DOHH2 (cell line): ENCODE measurements around the gene EPHB1.

Experiments
- H3F3A ChIP-seq: fragments of 200-600 bp; sonication (generic), shearing (Covaris generic); 2 replicates; pipeline ENCODE4 v1.6.0; 2016; ENCODE audit warnings: antibody characterized with exemption, mild to moderate bottlenecking; ENCODE audit not compliant: control insufficient read depth, insufficient read depth
- H3K27ac ChIP-seq: fragments of 200-600 bp; sonication (generic); 2 replicates; pipeline ENCODE4 v1.5.1; 2014; ENCODE audit warnings: low read depth, mild to moderate bottlenecking, low read length, moderate library complexity
- H3K27me3 ChIP-seq: fragments of 200-600 bp; sonication (generic); 2 replicates; pipeline ENCODE4 v1.6.1; 2014; ENCODE audit warnings: mild to moderate bottlenecking, low read length, mixed read lengths; ENCODE audit not compliant: control insufficient read depth
- H3K36me3 ChIP-seq: fragments of 200-600 bp; sonication (generic); 2 replicates; pipeline ENCODE4 v1.6.1; 2014; ENCODE audit warnings: mild to moderate bottlenecking, low read length, moderate library complexity, mixed read lengths; ENCODE audit not compliant: control insufficient read depth
- H3K4me1 ChIP-seq: fragments of 200-600 bp; sonication (generic); 2 replicates; pipeline ENCODE4 v1.6.1; 2014; ENCODE audit warnings: mild to moderate bottlenecking, low read length, mixed read lengths; ENCODE audit not compliant: control insufficient read depth
- H3K4me2 ChIP-seq: fragments of 200-600 bp; sonication (generic); 2 replicates; pipeline ENCODE4 v1.6.0; 2014; ENCODE audit warnings: mild to moderate bottlenecking, low read length, moderate library complexity
- H3K4me3 ChIP-seq: fragments of 200-600 bp; sonication (generic); 2 replicates; pipeline ENCODE4 v1.5.1; 2014; ENCODE audit warnings: mild to moderate bottlenecking, low read length, mixed read lengths
- H3K79me2 ChIP-seq: fragments of 200-600 bp; sonication (generic); 2 replicates; pipeline ENCODE4 v1.6.1; 2014; ENCODE audit warnings: mild to moderate bottlenecking, low read length, mixed read lengths; ENCODE audit not compliant: control insufficient read depth
- H3K9me2 ChIP-seq: fragments of 200-600 bp; sonication (generic); replicated peaks from 2 replicates; pipeline ENCODE4 v1.6.1; 2014; ENCODE audit warnings: mild to moderate bottlenecking, low read length, mixed read lengths; ENCODE audit not compliant: control insufficient read depth
- H3K9me3 ChIP-seq: fragments of 200-600 bp; sonication (generic); 2 replicates; pipeline ENCODE4 v1.6.1; 2014; ENCODE audit warnings: antibody characterized with exemption, low read length, mixed read lengths; ENCODE audit not compliant: control insufficient read depth, insufficient read depth
- H4K20me1 ChIP-seq: fragments of 200-600 bp; sonication (generic); 2 replicates; pipeline ENCODE4 v1.6.0; 2014; ENCODE audit warnings: low read depth, mild to moderate bottlenecking, antibody characterized with exemption, low read length, moderate library complexity; ENCODE audit not compliant: control insufficient read depth, insufficient read depth
- EZH2phosphoT487 ChIP-seq: fragments of 200-600 bp; sonication (generic); IDR thresholded peaks from 2 replicates; pipeline ENCODE4 v1.6.1; 2017; ENCODE audit warnings: borderline replicate concordance, mild to moderate bottlenecking, antibody characterized with exemption, low read length, moderate library complexity, mixed read lengths
- TF ChIP-seq, protein P1 (sequence below): fragments of 200-600 bp; sonication (generic); IDR thresholded peaks from one replicate; pipeline ENCODE4 v1.5.1; 2014; ENCODE audit warnings: antibody characterized with exemption, mild to moderate bottlenecking, low read depth, low read length; ENCODE audit not compliant: poor library complexity, severe bottlenecking

The EPHB1 gene

DNA sequence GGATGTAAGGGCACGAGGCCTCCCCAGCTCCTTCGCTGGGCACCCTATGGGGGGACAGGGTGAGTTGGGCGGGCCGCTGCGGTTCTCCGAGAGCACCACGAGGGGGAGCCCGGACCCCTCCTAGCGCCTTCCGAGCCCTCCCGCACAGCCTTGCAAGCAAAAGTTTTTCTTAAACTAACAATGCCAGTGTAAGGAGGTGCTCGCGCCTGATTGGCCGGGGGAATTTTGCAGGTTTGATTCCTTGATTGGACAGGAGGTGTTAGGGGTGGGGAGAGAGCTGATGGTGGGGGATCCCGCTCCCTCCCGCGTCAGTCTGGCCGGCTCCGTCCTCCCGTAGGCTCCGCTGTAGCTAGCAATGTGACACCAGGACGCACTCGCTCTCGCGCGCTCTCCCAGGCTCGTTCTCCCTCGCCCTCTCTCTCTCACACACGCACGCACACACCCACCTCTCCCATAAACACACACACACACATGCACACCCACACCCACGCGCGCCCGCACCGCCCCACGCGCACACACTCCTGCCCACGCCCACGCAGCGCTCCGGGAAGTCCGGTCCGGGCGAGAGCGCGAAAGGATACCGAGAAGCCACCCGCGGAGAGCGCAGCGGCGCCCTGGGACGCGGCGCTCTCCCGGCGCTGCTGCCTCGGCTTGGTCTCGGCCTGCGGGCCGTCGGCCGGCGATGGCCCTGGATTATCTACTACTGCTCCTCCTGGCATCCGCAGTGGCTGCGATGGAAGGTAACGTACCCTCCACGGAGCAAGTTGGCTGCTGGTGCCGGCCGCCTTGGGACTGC, at the start of gene EPHB1:
Gene EPHB1 (plus strand): TSS at position 311 of the 796 bp plus-strand sequence.
- Histone ChIP-seq H3F3A (no peaks in the 10 kb centered on the region), H4K20me1 (no peaks in the 10 kb centered on the region), H3K4me1 (no peaks in the 10 kb centered on the region; the same call in 1 of the 2 replicates), H3K36me3 (no peaks in the 10 kb centered on the region), H3K9me2 (no peaks in the 10 kb centered on the region), H3K79me2 (no peaks in the 10 kb centered on the region), H3K4me3 (peak within 1 kb of the TSS; percentile 43), H3K4me2 (peak within 1 kb of the TSS; percentile 53), H3K9me3 (no peaks in the 10 kb centered on the region), H3K27me3 (peaks cover 36% of the 10 kb centered on the region), H3K27ac (no peak within 1 kb of the TSS)
- TF ChIP-seq, protein P1, sequence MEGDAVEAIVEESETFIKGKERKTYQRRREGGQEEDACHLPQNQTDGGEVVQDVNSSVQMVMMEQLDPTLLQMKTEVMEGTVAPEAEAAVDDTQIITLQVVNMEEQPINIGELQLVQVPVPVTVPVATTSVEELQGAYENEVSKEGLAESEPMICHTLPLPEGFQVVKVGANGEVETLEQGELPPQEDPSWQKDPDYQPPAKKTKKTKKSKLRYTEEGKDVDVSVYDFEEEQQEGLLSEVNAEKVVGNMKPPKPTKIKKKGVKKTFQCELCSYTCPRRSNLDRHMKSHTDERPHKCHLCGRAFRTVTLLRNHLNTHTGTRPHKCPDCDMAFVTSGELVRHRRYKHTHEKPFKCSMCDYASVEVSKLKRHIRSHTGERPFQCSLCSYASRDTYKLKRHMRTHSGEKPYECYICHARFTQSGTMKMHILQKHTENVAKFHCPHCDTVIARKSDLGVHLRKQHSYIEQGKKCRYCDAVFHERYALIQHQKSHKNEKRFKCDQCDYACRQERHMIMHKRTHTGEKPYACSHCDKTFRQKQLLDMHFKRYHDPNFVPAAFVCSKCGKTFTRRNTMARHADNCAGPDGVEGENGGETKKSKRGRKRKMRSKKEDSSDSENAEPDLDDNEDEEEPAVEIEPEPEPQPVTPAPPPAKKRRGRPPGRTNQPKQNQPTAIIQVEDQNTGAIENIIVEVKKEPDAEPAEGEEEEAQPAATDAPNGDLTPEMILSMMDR, result peak; percentile 82
- no peak for TF ChIP-seq EZH2phosphoT487

DNA sequence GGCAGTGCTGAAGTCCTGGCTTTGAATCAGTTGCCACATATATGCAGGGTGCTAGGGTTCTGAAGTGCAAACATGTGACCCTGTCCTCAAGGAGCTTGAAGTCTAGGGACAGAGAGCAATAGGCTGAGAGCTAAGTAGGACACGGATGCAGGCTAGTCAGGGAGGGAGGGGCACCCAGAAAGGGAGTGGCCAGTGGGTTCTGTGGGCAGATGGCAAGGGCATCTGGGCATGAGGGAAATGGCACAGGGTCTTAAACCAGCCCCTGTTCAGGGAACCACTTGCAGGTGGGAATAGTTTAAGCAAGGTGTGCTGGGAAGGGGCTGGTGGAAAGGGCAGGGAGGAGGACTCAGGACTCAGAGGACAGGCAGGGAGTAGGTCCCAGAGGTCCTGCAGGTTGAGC, 46.4 kb upstream of the EPHB1 start:
- Histone ChIP-seq H3F3A (no peaks in the 10 kb centered on the region), H3K36me3 (no peaks in the 10 kb centered on the region), H3K4me2 (no peak overlapping the region), H3K9me3 (no peaks in the 10 kb centered on the region), H3K27me3 (no peaks in the 10 kb centered on the region), H3K4me1 (no peaks in the 10 kb centered on the region), H3K4me3 (no peak overlapping the region), H3K9me2 (no peaks in the 10 kb centered on the region), H4K20me1 (no peaks in the 10 kb centered on the region), H3K27ac (no peak overlapping the region), H3K79me2 (no peaks in the 10 kb centered on the region)
- TF ChIP-seq EZH2phosphoT487, result no peak
- TF ChIP-seq, protein P1, result no peak

DNA sequence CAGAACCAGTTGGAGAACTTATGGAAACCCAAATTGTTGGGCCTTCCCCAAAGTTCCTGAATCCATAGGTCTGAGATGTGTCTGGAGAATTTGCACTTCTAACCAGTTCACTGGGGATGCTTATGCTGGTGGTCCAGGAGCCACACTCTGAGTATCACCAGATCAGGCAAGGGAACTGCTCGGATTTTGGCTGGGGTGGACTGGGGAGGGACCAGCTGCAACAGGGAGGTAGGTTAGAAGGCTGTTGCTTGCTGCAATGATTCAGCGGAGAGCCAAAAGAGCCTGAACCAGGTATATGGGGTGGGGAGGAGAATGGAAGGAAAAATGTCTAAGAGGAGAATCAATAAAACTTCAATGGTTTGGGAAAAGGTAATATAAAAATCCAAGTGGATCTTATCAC, 45.9 kb upstream of the EPHB1 start:
- Histone ChIP-seq H3K27ac (no peak overlapping the region), H3F3A (no peaks in the 10 kb centered on the region), H3K4me2 (no peak overlapping the region), H3K27me3 (no peaks in the 10 kb centered on the region), H4K20me1 (no peaks in the 10 kb centered on the region), H3K9me3 (no peaks in the 10 kb centered on the region), H3K9me2 (no peaks in the 10 kb centered on the region), H3K4me3 (no peak overlapping the region), H3K79me2 (no peaks in the 10 kb centered on the region), H3K4me1 (no peaks in the 10 kb centered on the region), H3K36me3 (no peaks in the 10 kb centered on the region)
- no peak for TF ChIP-seq EZH2phosphoT487
- TF ChIP-seq, protein P1, result no peak
